Fibroblast of skin of abdomen (primary cell): ENCODE data around the gene PFKFB3.
"Not testable (repeated sequence)": the region's sequence is repeated elsewhere in the genome, so short reads cannot be mapped to it uniquely, and the experiment has no call there.

Experiments used
- DNase-seq: peaks from one replicate; pipeline ENCODE4 v3.0.0-alpha.2; 2013

The PFKFB3 gene

GRCh38 chr10:6203331-6204062 is 765 bp downstream of the PFKFB3 start:
- DNase-seq: peak; percentile 72

- DNase-seq: no peak
These were observed 1.3 kb downstream of the PFKFB3 start for GRCh38 chr10:6204063-6204340.

- DNase-seq: peak; percentile 72
These were observed 1.8 kb downstream of the PFKFB3 start for GRCh38 chr10:6204341-6205191.

GRCh38 chr10:6206486-6206885 is 3.8 kb downstream of the PFKFB3 start:
- not testable (repeated sequence) for DNase-seq

- no peak for DNase-seq
These were observed 4.9 kb downstream of the PFKFB3 start for GRCh38 chr10:6207658-6208057.

DNA sequence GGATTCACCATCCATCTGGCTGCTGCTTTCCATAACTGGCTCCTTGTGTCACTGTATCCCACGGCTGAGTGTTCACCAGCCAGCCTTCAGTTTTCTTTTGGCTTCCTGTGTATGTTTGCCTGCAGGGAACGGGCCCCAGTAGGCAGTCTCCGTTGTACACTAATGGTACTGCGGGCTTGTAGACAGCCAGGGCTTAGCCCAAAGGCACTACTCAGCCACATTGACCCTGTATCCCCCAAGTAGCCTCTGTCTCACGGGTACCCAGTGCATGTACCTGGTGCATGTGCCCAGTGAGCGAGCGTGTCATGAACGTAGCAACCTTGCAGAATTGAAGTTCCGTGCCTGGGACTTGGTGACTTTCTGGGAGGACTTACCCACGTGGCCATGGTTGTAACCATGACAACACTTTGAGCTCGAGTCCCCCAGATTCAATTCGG is 6.1 kb downstream of the PFKFB3 start:
- no peak for DNase-seq

DNA sequence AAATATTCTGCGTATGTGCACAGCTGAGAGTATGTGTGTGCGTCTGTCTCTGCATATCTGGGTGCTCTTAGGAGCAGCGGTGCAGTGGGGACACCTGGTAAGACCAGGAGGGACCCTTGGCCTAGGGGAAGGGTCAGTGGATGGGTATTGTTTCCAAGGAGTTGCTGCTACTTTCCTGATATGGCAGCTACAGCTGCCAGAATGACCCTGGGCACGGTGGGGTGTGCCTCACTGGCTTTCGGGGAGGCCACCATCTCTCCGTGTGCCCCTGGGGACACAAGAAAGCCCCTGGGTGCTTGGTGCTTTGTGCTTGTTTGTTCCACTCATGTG is 8.6 kb downstream of the PFKFB3 start:
- no peak for DNase-seq

DNA sequence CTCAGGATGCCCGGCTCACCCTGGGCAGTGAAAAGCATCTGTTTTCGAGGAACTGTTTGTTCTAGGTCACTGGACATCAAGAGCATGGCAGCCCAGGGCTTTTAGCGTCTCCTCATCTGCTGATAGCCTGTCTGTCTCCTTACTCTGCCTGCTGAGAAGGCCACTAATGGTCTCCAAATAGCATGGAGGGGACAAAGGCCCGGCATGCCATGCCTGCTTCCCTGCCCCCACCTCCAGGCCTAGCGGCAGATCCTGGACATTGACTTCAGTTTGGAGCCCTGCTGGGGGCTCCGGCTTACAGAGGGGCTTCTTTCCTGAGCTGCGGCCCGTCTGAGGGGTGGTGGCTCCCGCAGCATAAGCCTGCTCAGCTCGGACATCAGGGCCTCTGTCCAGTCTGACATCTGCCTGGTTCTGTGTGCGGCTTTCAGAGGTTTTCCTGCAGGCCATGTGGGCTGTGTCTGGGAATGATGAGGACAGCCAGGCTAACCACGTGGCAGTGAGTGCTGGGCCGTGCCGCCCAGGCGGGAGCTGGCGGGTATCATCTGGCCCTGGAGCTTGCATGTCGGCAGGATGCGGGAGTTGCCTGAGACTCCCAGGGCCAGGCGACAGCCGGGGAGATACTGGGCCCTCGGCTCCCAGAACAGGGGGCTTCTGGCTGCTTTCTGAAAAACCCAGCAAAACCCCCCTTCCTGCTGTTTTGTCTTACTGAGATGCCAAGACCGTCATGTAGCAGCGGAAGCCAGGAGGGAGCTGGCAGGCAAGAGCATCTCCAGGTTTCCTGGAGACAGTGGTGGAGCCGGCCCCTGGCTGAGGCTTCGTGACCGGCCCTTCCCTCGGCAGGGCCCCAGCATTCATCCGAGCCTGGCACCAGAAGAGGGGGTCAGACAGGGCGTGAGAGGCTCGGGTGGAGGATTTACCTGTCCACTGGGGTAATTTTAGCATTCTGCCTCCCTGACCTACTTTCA is 9.2 kb downstream of the PFKFB3 start:
- no peak for DNase-seq

GRCh38 chr10:6212806-6213205 is 10.1 kb downstream of the PFKFB3 start:
- no peak for DNase-seq

DNA sequence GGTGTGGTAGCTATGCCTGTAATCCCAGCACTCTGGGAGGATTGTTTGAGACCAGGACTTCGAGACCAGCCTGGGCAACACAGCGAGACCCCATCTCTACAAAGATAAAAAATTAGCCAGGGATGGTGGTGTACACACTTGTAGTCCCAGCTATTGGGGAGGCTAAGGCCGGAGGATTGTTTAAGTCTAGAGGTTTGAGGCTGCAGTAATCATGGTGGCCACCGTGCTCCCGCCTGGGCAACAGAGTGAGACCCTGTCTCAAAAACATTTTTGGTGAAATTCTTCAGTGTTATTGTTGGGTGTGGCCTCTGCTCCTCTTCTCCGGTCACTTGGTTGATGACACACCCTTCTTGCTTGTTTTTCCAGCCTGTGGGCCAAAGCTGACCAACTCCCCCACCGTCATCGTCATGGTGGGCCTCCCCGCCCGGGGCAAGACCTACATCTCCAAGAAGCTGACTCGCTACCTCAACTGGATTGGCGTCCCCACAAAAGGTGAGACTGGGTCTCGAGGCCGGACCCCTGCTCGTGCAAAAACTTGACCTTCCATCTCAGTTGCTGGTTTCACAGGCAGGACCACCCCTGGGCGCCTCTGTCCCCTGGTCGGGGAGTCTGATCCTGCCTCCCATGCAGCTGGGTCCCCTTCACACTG is 10.6 kb downstream of the PFKFB3 start:
- no peak for DNase-seq

- no peak for DNase-seq
These were observed 11.2 kb downstream of the PFKFB3 start for GRCh38 chr10:6213908-6214307.

DNA sequence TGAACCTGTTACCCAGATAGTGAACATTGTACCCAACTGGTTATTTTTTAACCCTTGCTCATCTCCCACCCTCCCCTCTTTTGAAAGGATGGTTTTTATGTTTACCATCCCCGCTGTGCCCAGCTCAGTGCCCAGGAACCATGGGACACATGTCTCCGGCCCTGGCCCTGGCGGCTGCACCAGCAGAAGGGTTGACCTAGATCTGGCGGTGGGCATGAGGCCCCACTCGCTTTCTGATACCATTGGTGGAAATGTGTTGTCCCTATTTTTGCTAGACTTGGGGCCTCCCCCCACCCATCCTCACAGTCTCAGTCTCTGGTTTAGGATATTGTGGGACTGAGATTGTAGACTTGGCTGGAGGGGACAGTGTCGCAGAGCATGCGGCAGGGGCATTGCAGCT is 11.9 kb downstream of the PFKFB3 start:
- DNase-seq: no peak

DNA sequence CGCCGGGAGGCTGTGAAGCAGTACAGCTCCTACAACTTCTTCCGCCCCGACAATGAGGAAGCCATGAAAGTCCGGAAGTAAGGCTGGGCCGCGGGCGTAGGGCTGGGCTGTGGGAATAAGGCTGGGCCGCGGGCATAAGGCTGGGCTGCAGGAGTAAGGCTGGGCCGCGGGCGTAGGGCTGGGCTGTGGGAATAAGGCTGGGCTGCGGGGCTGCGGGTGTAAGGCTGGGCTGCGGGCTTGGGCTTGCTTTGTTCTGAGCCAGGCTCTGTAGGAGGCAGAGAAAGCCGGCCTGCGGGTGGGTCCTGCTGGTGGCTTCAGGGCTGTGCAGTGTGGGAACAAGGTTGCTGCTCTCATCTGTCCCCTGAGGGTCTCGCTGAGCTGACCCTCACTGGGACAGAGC is 12.5 kb downstream of the PFKFB3 start:
- DNase-seq: no peak

GRCh38 chr10:6215683-6216484 is 13.2 kb downstream of the PFKFB3 start:
- DNase-seq: no peak

DNA sequence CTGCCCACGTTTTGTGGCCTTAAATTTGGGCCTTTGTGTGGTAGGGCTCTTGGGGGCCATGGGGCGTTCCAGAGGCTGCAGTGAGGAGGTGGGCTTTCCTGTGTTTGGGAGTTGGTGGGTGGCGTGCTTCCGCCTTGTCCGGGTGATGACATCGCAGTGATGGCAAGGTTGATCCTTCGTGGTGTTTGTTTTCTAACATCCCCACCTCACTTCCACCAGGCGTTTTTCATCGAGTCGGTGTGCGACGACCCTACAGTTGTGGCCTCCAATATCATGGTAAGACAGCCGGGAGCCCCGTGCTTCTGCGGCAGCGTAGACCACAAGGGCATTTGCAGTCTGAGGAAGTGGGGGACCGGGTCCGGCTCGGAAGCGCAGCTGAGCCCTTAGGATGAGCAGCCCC is 14.2 kb downstream of the PFKFB3 start:
- no peak for DNase-seq

- no peak for DNase-seq
These were observed 14.9 kb downstream of the PFKFB3 start for GRCh38 chr10:6217611-6218010.

DNA sequence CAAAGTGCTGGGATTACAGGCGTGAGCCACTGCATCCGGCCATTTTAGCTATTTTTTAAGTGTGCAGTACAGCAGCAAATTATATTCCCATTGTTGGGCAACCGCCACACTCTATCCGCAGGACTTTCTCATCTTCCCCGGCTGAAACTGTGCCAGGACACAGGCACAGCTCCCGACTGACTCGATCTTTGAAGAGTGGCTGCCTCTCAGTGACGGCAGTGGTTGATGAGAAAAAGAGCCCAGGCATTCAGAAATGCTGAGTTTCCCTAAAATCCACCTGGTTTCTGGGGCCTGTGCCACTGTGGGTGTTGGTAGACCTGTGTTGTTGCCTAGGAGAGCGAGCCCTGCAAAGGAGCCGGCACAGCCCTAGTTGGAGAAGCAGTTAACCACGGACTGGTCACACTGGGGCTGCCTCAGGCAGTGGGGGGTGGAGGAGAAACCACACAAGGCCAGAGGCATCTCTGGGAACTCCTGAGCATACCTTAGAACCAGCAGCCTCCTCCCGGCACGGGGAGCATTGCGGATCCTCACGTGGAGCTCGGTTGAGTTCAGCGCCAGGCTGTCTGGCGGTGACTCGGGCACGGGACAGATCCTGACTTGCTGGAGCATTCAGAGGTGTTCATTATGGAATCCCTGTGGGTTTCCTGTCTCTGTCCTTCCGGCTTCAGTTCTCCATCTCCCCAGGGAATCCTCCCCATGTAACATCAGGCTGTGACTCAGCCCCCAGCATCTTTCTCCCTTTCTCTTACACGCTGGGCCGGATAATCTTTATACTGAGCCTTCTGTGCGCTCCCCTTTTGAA is 16.2 kb downstream of the PFKFB3 start:
- DNase-seq: peak; percentile 86

DNA sequence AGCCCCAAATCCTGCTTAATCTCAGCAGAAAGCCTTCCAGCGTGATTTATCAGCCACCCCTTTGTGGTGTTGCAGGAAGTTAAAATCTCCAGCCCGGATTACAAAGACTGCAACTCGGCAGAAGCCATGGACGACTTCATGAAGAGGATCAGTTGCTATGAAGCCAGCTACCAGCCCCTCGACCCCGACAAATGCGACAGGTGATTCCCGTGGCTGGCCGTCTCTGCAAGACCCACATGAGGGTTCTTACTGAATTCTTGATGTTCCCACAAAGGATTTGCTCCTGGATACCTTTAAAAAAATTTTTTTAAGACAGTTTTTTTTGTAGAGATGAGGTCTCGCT is 16.7 kb downstream of the PFKFB3 start:
- no peak for DNase-seq

DNA sequence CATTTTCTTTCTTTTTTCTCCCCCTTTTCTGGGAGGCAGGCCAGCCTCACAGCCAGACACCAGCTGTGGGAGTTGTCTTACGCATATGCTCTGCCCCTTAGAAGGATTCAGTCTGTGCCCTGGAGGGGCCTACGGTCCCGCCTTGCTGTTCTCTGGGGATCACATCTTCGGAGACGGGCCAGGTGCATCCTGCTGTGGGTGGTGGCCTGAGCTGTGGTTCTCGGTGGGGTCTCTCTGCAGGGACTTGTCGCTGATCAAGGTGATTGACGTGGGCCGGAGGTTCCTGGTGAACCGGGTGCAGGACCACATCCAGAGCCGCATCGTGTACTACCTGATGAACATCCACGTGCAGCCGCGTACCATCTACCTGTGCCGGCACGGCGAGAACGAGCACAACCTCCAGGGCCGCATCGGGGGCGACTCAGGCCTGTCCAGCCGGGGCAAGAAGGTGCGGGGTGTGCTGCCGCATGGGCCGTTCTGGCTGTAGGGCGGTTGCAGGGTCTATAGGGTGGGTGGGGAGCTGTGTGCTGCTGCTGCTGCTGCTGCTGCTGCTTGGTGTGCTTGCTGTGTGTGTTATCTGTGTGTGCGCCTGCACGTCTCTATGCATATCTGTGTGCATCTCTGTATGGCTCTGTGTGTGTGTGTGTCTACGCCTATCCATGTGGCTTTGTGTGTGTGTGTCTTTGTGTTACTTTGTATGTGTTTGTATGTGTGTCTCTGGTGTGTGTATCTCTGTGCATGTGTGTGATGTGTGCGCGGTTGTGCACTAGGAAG is 17.9 kb downstream of the PFKFB3 start:
- DNase-seq: no peak
